Thoracic aorta (tissue), 2 donors: ENCODE data around the gene ZMAT5. TPM values are rescaled to one million over a fixed set of nuclear protein-coding genes. Genes with fewer than 3 reads are reported as not detected.

Experiments
- ATAC-seq: fragments of 150-250 bp; one replicate; pipeline ENCODE4 v1.8.0; 2017; ENCODE audit warnings: low read depth; ENCODE audit not compliant: insufficient number of reproducible peaks, low FRiP score
- DNase-seq: peaks from one replicate; pipeline ENCODE4 v3.0.0-alpha.2; 2020; ENCODE audit warnings: low spot score
- H3K27ac ChIP-seq, 2 donors: fragments of 200-600 bp; sonication (generic); 1 replicate in 1 of 2; 2 replicates in 1 of 2; pipeline ENCODE4 v1.5.1; 2016; ENCODE audit warnings: mild to moderate bottlenecking in 2 of 2, moderate library complexity in 2 of 2
- H3K27me3 ChIP-seq: fragments of 200-600 bp; sonication (generic); replicated peaks from 2 replicates; pipeline ENCODE4 v1.6.0; 2016; ENCODE audit warnings: mild to moderate bottlenecking; ENCODE audit not compliant: insufficient read depth
- H3K36me3 ChIP-seq: fragments of 200-600 bp; sonication (generic); one replicate; pipeline ENCODE4 v1.5.1; 2016
- H3K4me1 ChIP-seq, 2 donors: fragments of 200-600 bp; sonication (generic); 1 replicate in 1 of 2; 2 replicates in 1 of 2; pipeline versions ENCODE4 v1.5.1 to v1.6.0; 2016; ENCODE audit warnings: low read depth in 2 of 2, mild to moderate bottlenecking in 1 of 2; ENCODE audit not compliant: control insufficient read depth in 1 of 2
- H3K4me3 ChIP-seq: fragments of 200-600 bp; sonication (generic); 2 replicates; pipeline ENCODE4 v1.5.1; 2016; ENCODE audit warnings: mild to moderate bottlenecking
- H3K9me3 ChIP-seq: fragments of 200-600 bp; sonication (generic); 2 replicates; pipeline ENCODE4 v1.5.1; 2016
- total RNA-seq, 2 donors: library from RNA; depleted of rRNA; stranded (reverse); fragments of >200 nt; gene quantifications; one replicate each; pipeline versions ENCODE4 v1.1.0 to v1.2.3, GENCODE V29; 2016
- TF ChIP-seq, protein P1 (sequence below): fragments of 200-600 bp; sonication (generic); IDR thresholded peaks from one replicate; pipeline ENCODE4 v1.5.1; 2019; ENCODE audit warnings: antibody characterized with exemption

ZMAT5 gene
- total RNA-seq, 2 donors from 2014 or later: 11.0 to 26.8 TPM

DNA sequence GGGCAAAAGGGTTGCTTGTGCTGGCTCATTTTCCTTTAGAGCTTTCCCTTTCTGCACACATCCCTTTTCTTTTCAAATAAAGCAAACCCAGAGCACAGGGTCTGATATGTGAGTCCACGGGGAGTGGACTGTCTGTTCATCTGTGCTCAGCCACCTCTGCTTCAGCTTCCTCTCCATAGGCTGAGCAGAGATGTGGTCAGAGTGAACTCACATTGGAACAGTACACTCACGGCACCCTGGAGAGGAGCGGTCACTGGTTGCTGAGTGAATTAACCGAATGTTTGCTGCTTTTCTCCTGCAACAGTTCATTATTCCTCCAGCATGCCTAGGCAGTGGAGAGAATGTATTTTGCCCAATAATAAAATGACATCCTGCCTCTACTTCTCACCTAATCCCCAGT is 83.3 kb downstream of the ZMAT5 start:
- peaks cover 38% of the 10 kb centered on the region for H3K36me3 ChIP-seq
- no peak overlapping the region for H3K4me3 ChIP-seq
- H3K27me3 ChIP-seq: no peaks in the 10 kb centered on the region
- no peak for ATAC-seq
- no peaks in the 10 kb centered on the region for H3K9me3 ChIP-seq
- H3K27ac ChIP-seq: no peak overlapping the region
- TF ChIP-seq, protein P1, sequence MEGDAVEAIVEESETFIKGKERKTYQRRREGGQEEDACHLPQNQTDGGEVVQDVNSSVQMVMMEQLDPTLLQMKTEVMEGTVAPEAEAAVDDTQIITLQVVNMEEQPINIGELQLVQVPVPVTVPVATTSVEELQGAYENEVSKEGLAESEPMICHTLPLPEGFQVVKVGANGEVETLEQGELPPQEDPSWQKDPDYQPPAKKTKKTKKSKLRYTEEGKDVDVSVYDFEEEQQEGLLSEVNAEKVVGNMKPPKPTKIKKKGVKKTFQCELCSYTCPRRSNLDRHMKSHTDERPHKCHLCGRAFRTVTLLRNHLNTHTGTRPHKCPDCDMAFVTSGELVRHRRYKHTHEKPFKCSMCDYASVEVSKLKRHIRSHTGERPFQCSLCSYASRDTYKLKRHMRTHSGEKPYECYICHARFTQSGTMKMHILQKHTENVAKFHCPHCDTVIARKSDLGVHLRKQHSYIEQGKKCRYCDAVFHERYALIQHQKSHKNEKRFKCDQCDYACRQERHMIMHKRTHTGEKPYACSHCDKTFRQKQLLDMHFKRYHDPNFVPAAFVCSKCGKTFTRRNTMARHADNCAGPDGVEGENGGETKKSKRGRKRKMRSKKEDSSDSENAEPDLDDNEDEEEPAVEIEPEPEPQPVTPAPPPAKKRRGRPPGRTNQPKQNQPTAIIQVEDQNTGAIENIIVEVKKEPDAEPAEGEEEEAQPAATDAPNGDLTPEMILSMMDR: no peak
- no peak for DNase-seq
- no peaks in the 10 kb centered on the region for H3K4me1 ChIP-seq

Other genes with a start within 250 kb of the ZMAT5 start
- 100 to 1,000 TPM in 1 of 2 donors, 10 to 100 TPM in 1; 39.8 to 104 TPM for gene THOC5, start 213.2 kb downstream of the ZMAT5 start, total RNA-seq
- 1 to 10 TPM; 4.3 to 6.5 TPM for gene NIPSNAP1, start 185.9 kb downstream of the ZMAT5 start, total RNA-seq
- gene NF2, start 163.4 kb downstream of the ZMAT5 start, total RNA-seq: 10 to 100 TPM; 37.1 to 41.2 TPM
- gene CABP7, start 47.0 kb downstream of the ZMAT5 start, total RNA-seq: under 1 TPM in 1 of 2 donors, not detected in 1; 0.14 TPM
- gene UQCR10, start 362 bp upstream of the ZMAT5 start, total RNA-seq: 10 to 100 TPM; 12.2 to 43.1 TPM
- gene ASCC2, start 71.3 kb upstream of the ZMAT5 start, total RNA-seq: 10 to 100 TPM; 31.0 to 41.8 TPM
- gene MTMR3, start 116.2 kb upstream of the ZMAT5 start, total RNA-seq: 10 to 100 TPM; 33.3 to 61.9 TPM